Kidney (tissue), 14 donors: ENCODE results near the gene SEC14L5. TPM values are rescaled to one million over a fixed set of nuclear protein-coding genes. Genes with fewer than 3 reads are reported as not detected.
"Not testable (repeated sequence)": the region's sequence is repeated elsewhere in the genome, so short reads cannot be mapped to it uniquely, and the experiment has no call there.

ENCODE experiments used
- DNase-seq, 5 donors: peaks; one replicate each; pipeline ENCODE4 v3.0.0-alpha.2; 2013 to 2020
- FAIRE-seq: peaks from 2 replicates; lab custom pipeline; 2012; peaks lifted over from hg19 to GRCh38; lab: Jason Lieb, UNC
- H3K27ac ChIP-seq, 2 donors: one replicate each; pipeline ENCODE4 v1.7.0; 2013; ENCODE audit warnings: low read depth in 2 of 2, low read length in 2 of 2, inconsistent platforms in 1 of 2
- H3K27me3 ChIP-seq: one replicate; pipeline ENCODE4 v1.7.1; 2013; ENCODE audit warnings: low read length, inconsistent platforms; ENCODE audit not compliant: control insufficient read depth, insufficient read depth
- H3K36me3 ChIP-seq, 3 donors: one replicate each; pipeline versions ENCODE4 v1.7.0 to v1.7.1; 2013; ENCODE audit warnings: low read length in 3 of 3, control low read depth in 1 of 3, inconsistent platforms in 1 of 3; ENCODE audit not compliant: insufficient read depth in 3 of 3, control insufficient read depth in 2 of 3
- H3K4me1 ChIP-seq, 3 donors: one replicate each; pipeline versions ENCODE4 v1.7.0 to v1.7.1; 2013; ENCODE audit warnings: low read length in 3 of 3, inconsistent platforms in 1 of 3, low read depth in 1 of 3; ENCODE audit not compliant: control insufficient read depth in 2 of 3, insufficient read depth in 2 of 3
- H3K4me3 ChIP-seq, 3 donors: one replicate each; pipeline versions ENCODE4 v1.7.0 to v1.8.1; 2013; ENCODE audit warnings: low read length in 3 of 3, control low read depth in 1 of 3, inconsistent platforms in 1 of 3
- H3K9ac ChIP-seq, 3 donors: one replicate each; pipeline versions ENCODE4 v1.7.0 to v1.7.1; 2013; ENCODE audit warnings: low read length in 3 of 3, control low read depth in 1 of 3, inconsistent platforms in 1 of 3
- H3K9me3 ChIP-seq, 3 donors: one replicate each; pipeline versions ENCODE4 v1.7.0 to v1.7.1; 2013; ENCODE audit warnings: low read length in 3 of 3, control low read depth in 1 of 3, inconsistent platforms in 1 of 3; ENCODE audit not compliant: control insufficient read depth in 2 of 3, insufficient read depth in 1 of 3
- intact Hi-C: fragments of 100-400 bp; cut with DNase I; formaldehyde crosslinking; loops from one replicate; pipeline ENCODE4 v1.11.1; 2022
- polyA plus RNA-seq: library from polyadenylated mRNA; stranded (reverse); fragments of 350-450 nt; fragmentation: Illumina TruSeq; extraction: RNeasy Lipid Tissue Mini Kit (QIAGEN cat#74804); gene quantifications from one replicate; pipeline ENCODE4 v1.2.3, GENCODE V29; 2014; ENCODE audit warnings: low read depth, low replicate concordance; ENCODE audit not compliant: insufficient read depth
- total RNA-seq: library from RNA; stranded (reverse); fragmentation: NEBNext Ultra II Directional; extraction: Animal tissue kit (Norgen Biotek cat#: 25700); gene quantifications from one replicate; pipeline ENCODE4 v1.2.1, GENCODE V29; 2021
- TF ChIP-seq, protein P1 (sequence below): IDR thresholded peaks from 3 replicates; pipeline ENCODE4 v1.5.1; 2012; ENCODE audit warnings: mild to moderate bottlenecking, moderate library complexity, borderline replicate concordance; ENCODE audit not compliant: insufficient read depth; ENCODE audit errors: extremely low read depth
- donor health status: control.
- donor health status: control.
- donor health status: control.
- donor health status: control.
- donor health status: control.
- donor health status: DM: yes; HTN: yes; CAD: no.
- donor health status: Normal renal cell carcinoma (clear cell type).

The SEC14L5 gene
- total and polyA plus RNA-seq, 2 donors from 2014 or later: 0.13 to 0.16 TPM

DNA sequence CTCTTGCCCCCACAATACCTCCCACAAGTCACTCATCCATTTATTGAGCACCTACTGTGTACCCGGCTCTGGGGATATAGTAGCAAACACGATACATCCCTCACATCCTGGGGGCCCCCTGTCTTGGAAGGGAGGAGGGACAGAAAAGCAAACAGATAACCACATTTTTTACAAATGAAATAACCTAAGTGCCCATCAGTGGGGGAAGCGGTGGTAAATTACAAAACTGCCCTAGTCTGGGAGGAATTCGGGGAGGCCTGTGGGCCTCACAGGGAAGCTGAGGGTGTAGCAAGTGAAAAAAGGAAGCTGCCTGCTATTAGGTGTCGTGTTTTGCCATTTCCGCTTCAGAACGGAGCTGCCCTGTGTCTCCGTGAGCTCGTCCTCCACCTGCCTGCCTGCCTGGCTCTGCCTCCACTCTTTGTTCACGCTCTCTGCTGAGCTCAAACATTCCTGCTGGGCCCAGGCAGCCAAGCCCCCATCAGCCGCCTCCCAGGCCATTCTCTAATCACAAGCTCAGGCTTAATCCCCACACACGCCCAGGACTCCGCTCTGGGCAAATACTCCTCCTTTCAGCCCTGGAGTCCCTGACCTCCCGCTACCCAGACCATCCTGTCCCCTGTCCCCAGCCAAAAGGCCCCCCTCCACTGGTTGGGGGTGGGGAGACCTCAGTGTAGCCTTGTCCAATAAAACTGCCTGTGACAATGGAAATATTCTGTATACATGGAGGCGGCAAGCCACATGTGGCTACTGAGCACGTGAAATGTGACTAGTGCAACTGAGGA lies 10.2 kb upstream of the SEC14L5 start:
- TF ChIP-seq, protein P1, sequence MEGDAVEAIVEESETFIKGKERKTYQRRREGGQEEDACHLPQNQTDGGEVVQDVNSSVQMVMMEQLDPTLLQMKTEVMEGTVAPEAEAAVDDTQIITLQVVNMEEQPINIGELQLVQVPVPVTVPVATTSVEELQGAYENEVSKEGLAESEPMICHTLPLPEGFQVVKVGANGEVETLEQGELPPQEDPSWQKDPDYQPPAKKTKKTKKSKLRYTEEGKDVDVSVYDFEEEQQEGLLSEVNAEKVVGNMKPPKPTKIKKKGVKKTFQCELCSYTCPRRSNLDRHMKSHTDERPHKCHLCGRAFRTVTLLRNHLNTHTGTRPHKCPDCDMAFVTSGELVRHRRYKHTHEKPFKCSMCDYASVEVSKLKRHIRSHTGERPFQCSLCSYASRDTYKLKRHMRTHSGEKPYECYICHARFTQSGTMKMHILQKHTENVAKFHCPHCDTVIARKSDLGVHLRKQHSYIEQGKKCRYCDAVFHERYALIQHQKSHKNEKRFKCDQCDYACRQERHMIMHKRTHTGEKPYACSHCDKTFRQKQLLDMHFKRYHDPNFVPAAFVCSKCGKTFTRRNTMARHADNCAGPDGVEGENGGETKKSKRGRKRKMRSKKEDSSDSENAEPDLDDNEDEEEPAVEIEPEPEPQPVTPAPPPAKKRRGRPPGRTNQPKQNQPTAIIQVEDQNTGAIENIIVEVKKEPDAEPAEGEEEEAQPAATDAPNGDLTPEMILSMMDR: no peak
- H3K27ac ChIP-seq: no peak overlapping the region
- H3K9ac ChIP-seq: no peak overlapping the region
- DNase-seq: no peak
- no peak overlapping the region for H3K4me3 ChIP-seq
- H3K36me3 ChIP-seq: no peaks in the 10 kb centered on the region
- intact Hi-C loops: no loop called here
- no peaks in the 10 kb centered on the region for H3K9me3 ChIP-seq
- no peaks in the 10 kb centered on the region for H3K27me3 ChIP-seq
- peaks cover 0 to 9% (median 5%) of the 10 kb centered on the region in 3 donors for H3K4me1 ChIP-seq
- no peak for FAIRE-seq

DNA sequence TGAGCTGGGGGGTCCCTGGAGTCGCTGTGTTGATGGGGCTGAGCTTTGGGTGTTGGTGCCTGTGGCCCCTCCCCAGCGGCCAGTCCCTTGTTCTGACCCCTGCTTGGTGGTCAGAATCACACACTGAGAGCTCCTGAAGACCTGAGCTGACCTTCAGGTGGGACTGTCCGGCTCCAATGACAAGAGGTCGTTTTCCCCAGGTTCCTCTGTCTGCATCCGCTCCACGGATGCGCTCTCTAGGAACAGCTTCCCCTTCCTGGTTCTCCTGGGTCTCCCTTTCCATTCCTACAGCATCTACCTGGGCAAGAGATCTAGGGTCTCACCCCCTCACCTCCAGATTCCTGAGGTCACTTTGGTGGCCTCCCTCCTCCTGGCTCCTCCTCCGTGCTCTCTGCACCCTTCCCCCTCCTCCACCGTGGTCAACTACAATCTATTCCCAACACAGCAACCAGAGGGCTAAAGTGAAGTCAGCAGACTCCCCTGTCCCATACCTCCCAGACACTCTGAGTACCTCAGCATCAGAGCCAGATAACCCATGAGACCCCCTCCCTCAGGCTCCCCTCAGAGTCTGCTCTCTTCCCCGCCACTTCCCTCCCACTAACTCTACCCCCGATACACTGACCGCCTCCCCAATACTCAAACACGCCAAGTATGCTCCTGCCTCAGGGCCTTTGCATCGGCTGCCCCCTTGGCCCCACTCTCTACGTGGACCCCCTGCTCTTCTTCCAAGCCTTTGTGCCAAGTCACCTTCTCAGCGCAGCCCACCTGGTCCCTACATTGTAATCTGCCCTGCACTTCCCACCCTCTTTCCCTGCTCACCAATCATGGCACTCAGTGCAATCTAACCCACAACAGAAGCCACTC lies 9.0 kb upstream of the SEC14L5 start:
- H3K36me3 ChIP-seq: no peaks in the 10 kb centered on the region
- FAIRE-seq: no peak
- no peaks in the 10 kb centered on the region for H3K27me3 ChIP-seq
- no peak for DNase-seq
- TF ChIP-seq, protein P1: no peak
- no peak overlapping the region for H3K4me3 ChIP-seq
- intact Hi-C loops: no loop called here
- H3K4me1 ChIP-seq: peaks cover 0 to 5% (median 3%) of the 10 kb centered on the region in 3 donors
- no peaks in the 10 kb centered on the region for H3K9me3 ChIP-seq
- no peak overlapping the region for H3K9ac ChIP-seq
- no peak overlapping the region for H3K27ac ChIP-seq

GRCh38 chr16:4949986-4950385 lies 8.1 kb upstream of the SEC14L5 start:
- intact Hi-C loops: no loop called here
- FAIRE-seq: no peak
- Histone ChIP-seq H3K4me1 (no peaks in the 10 kb centered on the region), H3K9me3 (no peaks in the 10 kb centered on the region), H3K36me3 (no peaks in the 10 kb centered on the region), H3K4me3 (no peak overlapping the region), H3K27ac (no peak overlapping the region), H3K9ac (no peak overlapping the region), H3K27me3 (no peaks in the 10 kb centered on the region)
- DNase-seq: no peak
- TF ChIP-seq, protein P1: no peak

DNA sequence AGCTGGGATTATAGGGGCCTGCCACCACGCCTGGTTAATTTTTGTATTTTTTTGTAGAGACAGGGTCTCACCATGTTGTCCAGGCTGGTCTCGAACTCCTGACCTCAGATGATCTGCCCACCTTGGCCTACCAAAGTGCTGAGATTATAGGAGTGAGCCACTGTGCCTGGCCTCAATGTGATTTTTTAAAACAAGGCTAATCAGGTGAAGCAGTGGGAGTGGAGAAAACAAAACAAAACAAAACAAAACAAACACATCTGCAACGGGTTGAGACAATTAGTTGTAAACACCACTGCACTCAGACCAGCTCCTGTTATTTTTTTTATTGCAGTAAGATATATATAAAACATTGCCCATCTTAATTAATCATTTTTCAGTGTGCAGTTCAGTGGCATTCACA lies 6.5 kb upstream of the SEC14L5 start:
- H3K4me3 ChIP-seq, H3K36me3 ChIP-seq, intact Hi-C loops, H3K9ac ChIP-seq, H3K27me3 ChIP-seq, H3K4me1 ChIP-seq, DNase-seq, H3K27ac ChIP-seq, FAIRE-seq, H3K9me3 ChIP-seq: not testable (repeated sequence)
